H1 (cell line): ENCODE results near the gene NSG2. TPM values are rescaled to one million over a fixed set of nuclear protein-coding genes. Genes with fewer than 3 reads are reported as not detected.

ENCODE experiments used
- SAP30 ChIP-seq: fragments of 300-600 bp; sonication (generic); IDR thresholded peaks from 2 replicates; pipeline ENCODE4 v1.7.1; 2012; ENCODE audit warnings: low read length, moderate library complexity, mild to moderate bottlenecking, inconsistent platforms; ENCODE audit not compliant: insufficient read depth, insufficient replicate concordance
- polyA plus RNA-seq, 7 experiments: library from polyadenylated mRNA; depleted of rRNA in 3 of 7; stranded (reverse) in 5 of 7; unstranded in 2 of 7; fragments of >200 nt in 5 of 7; fragments of 200-250 nt in 2 of 7; gene quantifications; 1 replicate in 5 of 7; 2 replicates in 1 of 7; 4 replicates in 1 of 7; pipeline versions ENCODE4 v1.2.1 to v1.2.3, GENCODE V29; 2011 to 2013; ENCODE audit warnings: missing spikeins in 2 of 7, mixed read lengths in 2 of 7
- total RNA-seq: library from RNA; stranded (reverse); fragmentation: NEBNext Ultra II Directional; extraction: Animal tissue kit (Norgen Biotek cat#: 25700); gene quantifications from 2 replicates; pipeline ENCODE4 v1.2.1, GENCODE V29; 2021

NSG2 gene
- total and polyA plus RNA-seq, 2 of the 8 experiments (the other 6 are each of a cell fraction or from before 2014, with no cell fraction given): 0.56 to 0.78 TPM

DNA sequence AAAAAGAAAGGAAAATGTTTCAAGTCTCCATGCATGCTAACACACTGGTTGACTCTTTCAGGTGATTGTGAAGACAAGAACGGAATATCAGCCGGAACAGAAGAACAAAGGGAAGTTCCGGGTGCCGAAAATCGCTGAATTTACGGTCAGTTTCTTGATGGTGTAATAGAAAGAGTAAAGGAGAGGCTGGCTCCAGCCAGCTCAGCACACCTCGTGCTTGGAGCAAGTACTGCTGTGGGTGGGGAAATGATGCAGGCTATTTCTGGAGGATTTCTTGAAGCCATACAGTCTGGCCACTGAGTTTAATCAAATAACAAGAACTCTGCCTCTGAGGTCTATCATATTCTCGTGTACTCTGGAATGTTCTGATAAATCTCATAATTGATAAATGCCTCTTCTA lies 18.7 kb downstream of the NSG2 start (continued):
- TF ChIP-seq SAP30: no peak
- TF ChIP-seq, all 59 proteins: peak for 0
